ENCODE results near the gene SLC25A41.
A peak's percentile ranks its signal among the peaks of the same experiment; 100 is the strongest.

SLC25A41 gene
- 0 to 0.49 (median 0) reads per million in 4 experiments for total RNA-seq

- no peak for DNase-seq
Measured at GRCh38 chr19:6433663-6434062, at the start of gene SLC25A41. Gene SLC25A41, minus strand, starts transcription at chr19:6433763. Its CDS starts 70 bp downstream, at chr19:6433693.

DNA sequence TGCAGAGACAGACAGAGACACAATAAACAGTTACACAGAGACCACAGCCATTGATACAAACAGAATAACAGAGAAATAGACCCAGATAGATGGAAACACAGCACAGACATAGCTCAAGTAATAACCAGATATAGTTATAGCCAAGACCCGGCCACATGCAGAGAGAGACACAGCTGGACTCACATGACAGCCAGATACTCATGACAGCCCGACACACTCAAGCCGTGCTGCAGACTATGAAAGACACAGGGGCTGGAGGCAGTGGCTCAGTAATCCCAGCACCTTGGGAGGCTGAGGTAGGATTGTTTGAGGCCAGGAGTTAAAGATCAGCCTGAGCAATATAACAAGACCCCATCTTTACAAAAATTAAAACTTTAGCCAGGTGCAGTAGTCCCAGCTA lies 49.7 kb upstream of the SLC25A41 start:
- DNase-seq = no peak

DNA sequence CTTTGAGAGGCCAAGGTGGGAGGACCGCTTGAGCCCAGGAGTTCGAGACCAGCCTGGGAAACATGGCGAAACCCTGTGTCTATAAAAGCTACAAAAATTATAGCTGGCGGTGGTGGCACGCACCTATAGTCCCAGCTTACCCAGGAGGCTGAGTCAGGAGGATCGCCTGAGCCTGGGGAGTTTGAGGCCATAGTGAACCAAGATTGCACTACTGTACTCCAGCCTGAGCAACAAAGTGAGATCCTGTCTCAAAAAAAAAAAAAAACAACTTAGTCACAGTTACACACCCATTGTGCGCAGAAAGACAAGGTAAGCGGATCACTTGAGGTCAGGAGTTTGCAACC lies 48.8 kb upstream of the SLC25A41 start:
- no peak for DNase-seq

DNA sequence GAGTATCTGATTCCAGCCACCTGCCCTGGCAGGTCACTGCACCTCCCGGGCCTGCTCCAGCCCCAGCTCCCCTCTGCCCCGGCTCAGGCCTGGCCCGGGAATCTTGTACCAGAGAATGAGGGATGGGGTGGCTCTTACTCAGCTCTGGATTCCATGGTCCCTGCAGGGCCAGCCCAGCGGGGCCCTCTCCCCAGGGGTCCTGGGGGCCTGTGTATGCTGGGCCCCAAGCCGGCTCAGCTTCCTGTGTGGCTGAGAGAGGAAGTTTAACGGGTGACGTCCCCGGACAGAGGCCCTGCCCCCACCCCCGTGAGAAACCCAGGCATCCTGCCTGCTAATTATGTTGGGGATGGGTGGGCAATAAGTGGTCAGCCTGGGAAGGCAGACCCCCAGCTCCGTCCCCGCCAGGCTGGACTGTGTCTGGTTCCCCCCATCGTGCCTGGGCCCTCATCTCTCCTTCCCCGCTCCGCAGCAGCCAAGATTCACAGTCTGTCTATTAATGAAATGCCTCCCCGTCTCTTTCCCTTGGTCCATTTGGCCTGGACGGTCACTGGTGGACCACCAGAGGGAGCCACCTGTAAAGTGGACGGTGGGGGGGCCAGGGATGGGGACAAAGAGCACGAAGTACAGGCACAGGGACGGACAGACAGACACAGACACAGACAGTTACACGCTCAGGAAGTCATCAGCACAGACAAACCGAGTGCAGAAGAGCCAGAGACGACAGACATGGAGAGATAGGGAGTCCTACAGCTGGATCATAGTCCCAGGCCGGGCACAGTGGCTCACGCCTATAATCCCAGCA lies 48.2 kb upstream of the SLC25A41 start, which contains the start of gene DENND1C:
Gene DENND1C, minus strand, starts transcription at position 247 of the 802 bp plus-strand sequence. Its CDS starts 92 bp downstream, at position 155.
- DNase-seq = peak; percentile 24

- no peak for DNase-seq
Measured at GRCh38 chr19:6480848-6481415, 47.4 kb upstream of the SLC25A41 start.

DNA sequence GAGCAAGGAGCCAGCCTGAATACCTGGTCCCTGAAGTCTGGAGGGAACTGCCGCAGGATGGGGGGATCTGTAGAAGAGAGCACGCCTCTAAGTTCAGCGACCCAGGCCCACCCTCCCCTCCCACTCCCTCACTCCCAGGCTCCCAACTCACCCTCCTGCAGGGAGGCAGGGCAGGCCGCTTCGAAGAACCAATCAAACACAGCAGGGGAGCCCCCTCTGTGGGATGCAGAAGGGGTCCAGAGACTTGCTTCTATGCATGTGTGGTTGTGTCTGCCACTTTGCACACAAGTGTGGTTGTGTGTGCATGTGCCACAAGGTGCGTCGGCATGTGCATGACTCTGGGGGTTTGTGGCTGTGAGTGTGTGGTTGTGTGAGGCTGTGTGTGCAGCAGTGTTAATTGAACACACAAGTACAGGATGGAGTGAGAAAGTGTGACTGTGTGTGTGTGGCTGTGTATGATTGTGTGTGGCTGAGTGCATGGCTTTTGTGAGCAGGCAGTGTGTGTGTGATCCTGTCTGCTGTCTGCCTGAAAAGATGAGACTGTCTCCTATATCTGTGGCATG lies 46.4 kb upstream of the SLC25A41 start:
- DNase-seq = no peak

DNA sequence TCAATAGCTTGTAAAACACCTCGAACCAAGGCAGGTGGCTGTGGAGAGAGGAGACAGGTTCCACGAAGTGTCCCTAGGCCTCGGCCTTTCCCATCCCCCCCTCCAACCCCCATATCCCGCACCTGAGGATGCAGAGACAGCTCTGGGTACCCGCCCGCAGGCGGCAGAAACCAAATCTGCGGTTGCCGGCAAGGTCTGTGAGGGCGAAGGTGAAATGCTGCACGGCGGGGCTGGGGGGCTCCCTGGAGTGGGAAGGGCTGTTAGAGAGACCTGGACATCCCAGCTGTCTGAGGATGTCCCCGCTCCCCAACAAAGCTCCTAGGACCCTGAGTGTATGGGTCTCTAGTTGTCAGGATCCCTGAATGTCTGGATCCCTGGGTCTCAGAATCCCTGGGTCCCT lies 45.3 kb upstream of the SLC25A41 start:
- DNase-seq = no peak

- DNase-seq = no peak
Measured at GRCh38 chr19:6476896-6477431, 43.4 kb upstream of the SLC25A41 start.

GRCh38 chr19:6476155-6476895 lies 42.8 kb upstream of the SLC25A41 start:
- DNase-seq = peak; percentile 60

DNA sequence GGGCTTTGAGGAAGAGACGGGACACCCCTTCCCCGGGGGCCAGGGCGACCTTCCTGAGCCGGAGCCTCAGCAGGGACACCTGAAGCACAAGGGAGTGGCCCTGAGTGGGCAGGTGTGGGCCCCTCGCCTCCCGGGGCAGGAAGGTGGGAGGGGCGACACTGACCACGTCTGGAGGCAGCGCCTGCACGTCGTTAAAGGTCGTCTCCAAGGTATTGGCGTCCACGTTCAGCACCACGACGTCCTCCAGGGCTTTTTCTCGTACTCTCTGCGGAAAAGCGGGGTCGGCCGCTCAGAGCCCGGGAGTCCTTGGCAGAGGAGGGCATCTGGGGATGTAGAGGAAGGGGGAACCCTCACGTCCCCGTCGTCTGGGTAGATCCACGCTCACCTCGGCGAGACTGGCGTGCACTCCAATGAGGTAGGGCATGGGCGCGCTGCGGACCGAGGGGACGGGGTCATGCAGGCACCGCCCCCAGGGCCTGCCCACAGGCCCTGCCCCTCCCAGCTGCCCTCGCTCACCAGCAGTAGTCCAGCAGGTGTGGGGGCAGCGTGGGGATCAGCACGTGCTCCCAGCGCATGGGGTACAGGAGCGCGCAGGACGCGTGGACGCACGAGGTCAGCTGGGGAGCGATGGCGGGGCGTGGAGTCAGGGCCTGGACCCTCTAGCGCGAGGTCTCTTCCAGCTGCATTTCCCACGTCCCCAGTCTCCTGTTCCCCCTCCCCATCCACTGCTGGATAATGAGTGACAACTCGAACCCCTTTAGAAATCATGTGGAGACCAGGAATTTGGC lies 42.0 kb upstream of the SLC25A41 start:
- no peak for DNase-seq

DNA sequence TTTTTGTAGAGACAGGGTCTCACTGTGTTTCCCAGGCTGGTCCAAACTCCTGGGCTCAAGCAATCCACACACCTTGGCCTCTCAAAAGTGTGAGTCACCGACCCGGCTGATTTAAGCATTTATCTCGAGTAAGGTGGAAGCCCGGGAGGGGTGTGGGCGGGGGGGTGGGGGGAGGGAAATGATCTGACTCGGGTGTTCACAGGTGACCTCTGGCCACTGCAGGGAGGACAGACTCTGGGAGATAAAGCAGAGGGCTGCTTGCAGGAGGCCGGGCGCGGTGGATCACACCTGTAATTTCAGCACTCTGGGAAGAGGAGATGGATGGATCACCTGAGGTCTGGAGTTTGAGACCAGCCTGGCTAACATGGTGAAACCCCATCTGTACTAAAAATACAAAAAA lies 40.1 kb upstream of the SLC25A41 start:
- no peak for DNase-seq

DNA sequence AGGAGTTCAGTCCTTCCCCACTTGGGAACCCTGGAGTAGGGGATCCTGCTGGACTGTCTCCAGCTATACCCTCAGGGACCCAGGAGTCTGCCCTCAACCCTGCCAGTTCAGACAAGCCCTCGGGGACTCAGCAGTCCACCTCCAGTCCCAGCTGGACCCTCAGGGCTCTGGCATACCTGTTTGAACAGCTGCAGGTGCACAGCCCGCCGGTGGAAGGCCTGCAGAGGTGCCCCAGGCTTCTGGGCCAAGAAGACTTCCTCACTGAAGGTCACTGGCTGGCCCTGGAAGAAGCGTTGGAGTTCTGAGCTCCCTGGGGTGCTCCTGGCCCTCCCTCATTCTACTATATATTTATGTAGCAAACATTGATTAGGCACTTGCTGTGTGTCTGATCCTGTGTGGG lies 39.1 kb upstream of the SLC25A41 start:
- no peak for DNase-seq

- no peak for DNase-seq
Measured at GRCh38 chr19:6471076-6471475, 37.5 kb upstream of the SLC25A41 start.

GRCh38 chr19:6470173-6470572 lies 36.6 kb upstream of the SLC25A41 start:
- no peak for DNase-seq

- DNase-seq = no peak
Measured at GRCh38 chr19:6467384-6467783, 33.8 kb upstream of the SLC25A41 start.

DNA sequence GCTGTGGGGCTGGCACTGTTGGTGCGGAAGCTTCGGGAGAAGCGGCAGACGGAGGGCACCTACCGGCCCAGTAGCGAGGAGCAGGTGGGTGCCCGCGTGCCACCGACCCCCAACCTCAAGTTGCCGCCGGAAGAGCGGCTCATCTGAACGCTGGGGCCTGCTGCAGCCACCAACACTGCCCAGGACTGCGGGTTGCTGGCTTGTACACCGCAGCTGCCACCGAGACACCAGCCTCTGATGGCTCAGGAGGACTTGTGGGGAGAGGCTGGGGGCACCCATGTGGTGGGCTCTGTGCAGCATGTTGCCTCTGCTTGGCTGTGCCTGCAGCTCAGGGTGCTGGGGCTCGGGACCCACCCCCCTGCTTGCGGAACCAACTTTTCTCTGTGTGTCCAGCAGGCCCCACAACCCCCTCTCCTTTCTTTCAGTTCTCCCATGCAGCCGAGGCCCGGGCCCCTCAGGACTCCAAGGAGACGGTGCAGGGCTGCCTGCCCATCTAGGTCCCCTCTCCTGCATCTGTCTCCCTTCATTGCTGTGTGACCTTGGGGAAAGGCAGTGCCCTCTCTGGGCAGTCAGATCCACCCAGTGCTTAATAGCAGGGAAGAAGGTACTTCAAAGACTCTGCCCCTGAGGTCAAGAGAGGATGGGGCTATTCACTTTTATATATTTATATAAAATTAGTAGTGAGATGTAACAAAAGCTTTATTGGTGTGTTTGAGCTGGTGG lies 33.1 kb upstream of the SLC25A41 start:
- no peak for DNase-seq

DNA sequence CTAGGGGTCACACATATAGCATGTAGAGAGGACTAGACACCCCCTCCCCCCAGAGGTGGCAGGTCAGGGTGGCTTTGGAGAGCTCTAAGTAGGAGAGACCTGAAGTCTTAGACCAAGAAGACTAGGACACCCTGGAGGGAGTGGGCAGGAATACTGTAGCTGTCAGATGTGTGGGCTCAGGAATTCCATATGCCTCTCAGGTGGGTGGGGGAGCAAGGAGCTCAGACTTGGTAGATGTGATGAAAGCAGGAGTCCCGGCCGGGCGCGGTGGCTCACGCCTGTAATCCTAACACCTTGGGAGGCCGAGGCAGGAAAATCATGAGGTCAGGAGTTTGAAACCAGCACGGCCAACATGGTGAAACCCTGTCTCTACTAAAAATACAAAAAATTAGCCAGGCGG lies 32.1 kb upstream of the SLC25A41 start:
- no peak for DNase-seq

DNA sequence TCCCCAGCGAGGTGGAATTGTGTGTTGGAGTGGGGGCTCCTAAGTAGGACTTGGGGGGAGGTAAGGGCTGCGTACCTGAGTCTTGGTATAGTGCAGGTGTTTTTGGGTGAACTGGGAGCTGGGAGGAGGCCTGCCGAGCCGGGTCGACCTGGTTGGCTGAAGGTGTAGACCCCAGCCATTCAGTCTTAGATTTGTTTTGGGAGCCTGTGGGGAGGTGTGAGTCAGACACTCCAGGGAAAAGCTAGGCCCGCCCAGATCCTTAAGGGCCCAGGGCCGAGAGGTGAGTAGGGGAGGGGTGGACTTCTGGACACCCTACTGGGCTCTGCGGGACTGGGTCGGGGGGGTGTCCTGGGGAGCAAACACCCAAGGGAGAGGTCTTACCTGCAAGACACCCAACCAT lies 31.4 kb upstream of the SLC25A41 start:
- no peak for DNase-seq

DNA sequence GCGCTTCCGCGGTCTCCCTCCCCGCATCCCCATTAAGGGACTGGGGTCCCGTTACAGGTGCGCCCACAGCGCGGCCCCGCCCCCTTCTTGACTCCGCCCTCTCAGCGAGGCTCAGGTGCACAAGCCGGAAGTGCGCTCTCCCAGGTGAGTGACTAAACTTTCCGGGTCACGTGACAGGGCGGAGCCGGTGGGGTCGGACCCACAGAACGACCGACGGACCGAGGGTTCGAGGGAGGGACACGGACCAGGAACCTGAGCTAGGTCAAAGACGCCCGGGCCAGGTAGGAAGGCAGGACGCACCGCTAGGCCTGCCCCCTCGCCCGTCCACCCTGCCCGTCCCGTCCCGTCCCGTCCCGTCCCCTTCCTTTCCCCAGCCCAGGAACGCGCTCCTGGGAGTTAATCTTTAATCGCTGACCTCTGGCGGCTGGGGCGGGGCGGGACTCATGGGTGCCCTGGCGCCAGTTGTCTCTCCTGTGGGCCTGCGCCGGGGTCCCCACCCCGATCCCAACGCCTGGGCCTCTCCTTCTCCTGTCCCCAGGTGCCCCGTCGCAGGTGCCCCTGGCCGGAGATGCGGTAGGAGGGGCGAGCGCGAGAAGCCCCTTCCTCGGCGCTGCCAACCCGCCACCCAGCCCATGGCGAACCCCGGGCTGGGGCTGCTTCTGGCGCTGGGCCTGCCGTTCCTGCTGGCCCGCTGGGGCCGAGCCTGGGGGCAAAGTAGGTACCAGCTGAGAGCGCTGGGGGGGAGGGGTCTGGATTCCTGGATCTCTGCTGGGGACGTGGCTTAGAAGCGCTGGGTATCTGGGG lies 30.7 kb upstream of the SLC25A41 start, which contains the start of gene CRB3:
Gene CRB3, plus strand, starts transcription at position 202 of the 804 bp plus-strand sequence. Its CDS starts 431 bp downstream, at position 633.
- DNase-seq = peak; percentile 41

DNA sequence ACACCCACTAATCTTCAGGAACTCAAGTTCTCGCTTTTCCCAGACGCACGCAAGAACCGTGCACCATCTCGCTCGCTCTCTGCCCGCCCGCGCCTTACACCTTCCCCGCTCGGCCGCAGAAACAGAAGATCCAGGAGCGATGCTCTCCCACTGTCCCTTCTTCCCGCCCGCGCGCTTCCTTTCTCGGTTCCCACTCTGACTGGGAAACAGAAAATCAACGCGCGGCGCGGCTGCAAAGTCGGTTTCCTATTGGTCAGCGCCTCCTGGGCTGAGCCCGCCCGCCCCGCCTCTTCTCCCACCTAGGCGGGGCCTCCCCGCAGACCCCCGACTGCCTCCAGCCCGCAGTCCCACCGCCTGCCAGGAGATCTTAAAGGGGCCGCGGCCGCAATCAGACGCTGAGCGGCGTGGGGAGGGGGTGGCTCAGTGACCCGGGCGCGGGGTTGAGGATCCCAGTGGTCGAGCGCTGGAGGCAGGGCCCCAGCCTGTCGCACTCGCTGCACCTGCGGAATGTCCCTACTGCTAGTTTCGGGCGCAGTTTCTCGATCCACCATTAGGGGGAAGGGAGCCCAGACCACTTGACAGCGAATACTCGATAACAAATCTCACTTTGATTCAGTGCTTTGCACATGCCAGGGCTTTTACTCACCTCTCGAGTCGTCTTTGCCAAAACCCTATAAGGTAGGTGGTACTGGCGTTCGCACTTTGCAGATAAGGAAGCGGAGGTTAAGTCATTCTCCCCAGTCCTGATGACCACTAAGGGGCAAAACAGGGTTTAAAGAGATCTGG lies 26.7 kb upstream of the SLC25A41 start:
- peak; percentile 88 for DNase-seq
